HG02870 (cell line): Measurements from ENCODE around the gene ITM2C.

ENCODE experiments used
- ATAC-seq: cut with Tn5 transposase; IDR thresholded peaks from one replicate; pipeline ENCODE4 v1.9.1; 2021; ENCODE audit warnings: mild to moderate bottlenecking, moderate library complexity; ENCODE audit not compliant: unreplicated experiment

ITM2C gene

GRCh38 chr2:230872968-230873660, 8.4 kb downstream of the ITM2C start:
- peak; percentile 70 for ATAC-seq

GRCh38 chr2:230873661-230874401, 9.1 kb downstream of the ITM2C start:
- peak; percentile 63 for ATAC-seq

GRCh38 chr2:230874456-230874855, 9.7 kb downstream of the ITM2C start:
- ATAC-seq, result no peak

- no peak for ATAC-seq
Measured at GRCh38 chr2:230874876-230875275, 10.1 kb downstream of the ITM2C start.

- no peak for ATAC-seq
Measured at GRCh38 chr2:230875347-230876315, 10.9 kb downstream of the ITM2C start.

GRCh38 chr2:230877116-230877758, 12.5 kb downstream of the ITM2C start:
- no peak for ATAC-seq

- no peak for ATAC-seq
Measured at GRCh38 chr2:230877759-230878598, 13.2 kb downstream of the ITM2C start.

GRCh38 chr2:230878599-230879188, 14.0 kb downstream of the ITM2C start:
- no peak for ATAC-seq

GRCh38 chr2:230879271-230879882, 14.6 kb downstream of the ITM2C start:
- no peak for ATAC-seq

- ATAC-seq, result no peak
Measured at GRCh38 chr2:230879891-230880290, 15.1 kb downstream of the ITM2C start.

- no peak for ATAC-seq
Measured at GRCh38 chr2:230881840-230882239, 17.1 kb downstream of the ITM2C start.

- no peak for ATAC-seq
Measured at GRCh38 chr2:230885463-230886130, 20.9 kb downstream of the ITM2C start.

GRCh38 chr2:230886206-230886605, 21.5 kb downstream of the ITM2C start:
- ATAC-seq, result no peak

- ATAC-seq, result no peak
Measured at GRCh38 chr2:230886671-230887071, 21.9 kb downstream of the ITM2C start.

GRCh38 chr2:230887342-230887741, 22.6 kb downstream of the ITM2C start:
- ATAC-seq, result no peak

GRCh38 chr2:230888824-230889400, 24.2 kb downstream of the ITM2C start:
- no peak for ATAC-seq

- no peak for ATAC-seq
Measured at GRCh38 chr2:230889911-230890601, 25.3 kb downstream of the ITM2C start.

- ATAC-seq, result no peak
Measured at GRCh38 chr2:230890646-230891045, 25.9 kb downstream of the ITM2C start.
